Choroid plexus epithelial cell (primary cell): ENCODE measurements around the gene RAET1L.
"Not testable (repeated sequence)": the region's sequence is repeated elsewhere in the genome, so short reads cannot be mapped to it uniquely, and the experiment has no call there.

ENCODE experiments used
- DNase-seq: peaks from one replicate; pipeline ENCODE4 v3.0.0-alpha.2; 2010; ENCODE audit warnings: low read depth
- H3K4me3 ChIP-seq: 2 replicates; pipeline ENCODE4 v1.5.1; 2011; ENCODE audit warnings: low read depth, mild to moderate bottlenecking, control low read depth, low read length, moderate library complexity
- TF ChIP-seq, protein P1 (sequence below): conservative IDR thresholded peaks from 2 replicates; pipeline ENCODE4 v1.5.1; 2011; ENCODE audit warnings: low read depth, mild to moderate bottlenecking, control low read depth, inconsistent platforms, low read length, moderate library complexity

RAET1L gene

DNA sequence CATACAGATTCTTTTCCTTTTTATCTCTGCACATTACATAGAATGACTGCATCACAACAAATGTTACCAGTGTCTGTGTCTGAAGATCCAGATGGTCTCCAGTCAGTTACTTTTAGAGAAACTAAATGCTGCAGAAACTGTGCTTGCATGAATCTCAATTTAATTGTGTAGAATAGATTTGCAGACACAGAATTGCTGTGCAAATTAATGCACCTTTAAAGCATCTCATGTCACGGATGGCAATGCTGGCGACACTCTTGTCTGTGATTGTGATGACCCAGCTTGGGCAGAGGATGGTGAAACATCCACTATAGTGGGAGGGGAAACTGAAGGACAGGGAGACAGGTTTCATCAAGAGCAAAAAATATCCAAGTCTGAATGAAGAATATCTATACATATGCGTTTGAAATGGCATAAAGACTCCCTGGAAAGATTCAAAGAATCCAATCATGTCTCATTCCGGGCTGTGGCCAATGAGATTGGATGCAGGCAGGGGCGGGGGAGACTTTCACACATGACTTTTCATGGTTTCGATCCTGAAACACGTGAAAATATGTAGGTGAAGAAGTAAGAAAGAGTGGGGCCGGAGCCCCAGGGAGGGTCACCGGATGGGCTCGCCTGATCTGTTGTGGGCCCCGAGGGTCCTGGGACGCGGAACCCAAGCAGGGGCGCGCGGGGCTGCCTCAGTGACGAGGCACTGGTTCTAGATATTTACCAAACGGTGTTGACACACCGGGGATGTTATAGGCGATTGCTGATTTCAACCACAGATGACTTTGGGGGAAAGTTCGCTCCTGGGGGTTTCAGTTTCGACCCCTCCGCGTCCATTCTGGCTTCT lies 11.3 kb downstream of the RAET1L start:
- not testable (repeated sequence) for DNase-seq, H3K4me3 ChIP-seq

DNA sequence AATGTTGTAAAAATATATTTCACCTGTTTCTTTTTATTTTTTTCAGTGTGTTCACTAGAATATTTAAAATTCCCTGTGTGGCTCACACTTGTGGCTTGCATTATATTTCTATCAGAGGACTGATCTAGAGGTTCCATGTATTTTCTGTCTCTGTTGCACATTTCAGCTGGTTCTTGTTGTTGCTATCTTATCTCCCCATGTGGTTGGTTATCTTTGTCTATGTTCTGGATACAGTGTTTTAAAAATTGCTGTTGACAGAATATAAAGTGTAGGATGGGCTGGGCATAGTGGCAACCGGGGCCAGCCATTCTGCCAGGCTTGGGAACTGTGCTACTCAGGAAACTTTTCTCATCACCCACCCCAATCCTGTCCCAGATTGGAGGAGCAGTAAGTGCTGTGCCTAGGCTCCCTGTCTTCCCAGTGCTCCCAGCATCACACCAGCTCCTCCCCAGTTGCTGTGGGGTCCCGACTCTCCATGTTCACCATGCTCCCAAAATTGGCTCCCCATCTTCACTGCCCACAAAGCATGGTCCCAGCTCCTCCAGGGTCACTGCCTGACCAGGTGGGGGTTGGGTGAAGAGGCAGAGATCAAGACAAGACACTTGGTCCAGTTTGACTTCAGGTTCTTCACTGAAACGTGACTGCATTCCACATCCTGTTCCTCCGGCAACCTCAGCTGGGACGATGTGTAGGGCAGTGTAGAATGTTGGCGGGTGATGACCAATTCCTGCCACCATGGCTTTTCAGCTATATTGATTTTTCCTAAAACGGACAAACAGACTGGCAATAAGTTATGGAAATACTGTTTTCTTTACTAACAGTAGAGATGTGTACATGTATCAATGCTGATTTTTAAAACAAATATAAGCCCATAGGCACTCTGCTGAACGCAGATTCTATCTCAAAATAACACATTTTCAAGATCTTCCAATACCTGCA lies 12.2 kb downstream of the RAET1L start:
- DNase-seq, H3K4me3 ChIP-seq: not testable (repeated sequence)

DNA sequence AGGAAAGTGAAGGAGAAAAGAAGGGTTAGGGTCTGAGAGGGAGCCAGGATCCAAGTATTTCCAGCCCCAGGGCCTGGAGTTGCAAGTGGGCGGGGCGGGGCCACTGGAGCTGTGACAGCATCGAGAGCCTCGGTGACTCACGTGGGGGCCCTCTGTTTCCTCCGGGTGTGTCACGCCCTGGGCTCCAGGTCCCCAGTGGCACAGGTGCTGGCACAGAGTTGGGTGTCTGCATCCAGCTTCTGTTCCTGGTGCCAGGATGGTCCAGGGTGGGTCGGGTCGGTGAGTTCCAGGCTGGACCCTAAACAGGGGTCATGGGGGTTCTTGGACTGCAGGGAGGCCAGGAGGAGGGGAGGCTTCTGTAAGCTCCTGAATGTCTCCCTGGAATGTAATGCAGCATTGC lies 16.7 kb downstream of the RAET1L start:
- H3K4me3 ChIP-seq = no peak overlapping the region
- DNase-seq = no peak
- TF ChIP-seq, protein P1, sequence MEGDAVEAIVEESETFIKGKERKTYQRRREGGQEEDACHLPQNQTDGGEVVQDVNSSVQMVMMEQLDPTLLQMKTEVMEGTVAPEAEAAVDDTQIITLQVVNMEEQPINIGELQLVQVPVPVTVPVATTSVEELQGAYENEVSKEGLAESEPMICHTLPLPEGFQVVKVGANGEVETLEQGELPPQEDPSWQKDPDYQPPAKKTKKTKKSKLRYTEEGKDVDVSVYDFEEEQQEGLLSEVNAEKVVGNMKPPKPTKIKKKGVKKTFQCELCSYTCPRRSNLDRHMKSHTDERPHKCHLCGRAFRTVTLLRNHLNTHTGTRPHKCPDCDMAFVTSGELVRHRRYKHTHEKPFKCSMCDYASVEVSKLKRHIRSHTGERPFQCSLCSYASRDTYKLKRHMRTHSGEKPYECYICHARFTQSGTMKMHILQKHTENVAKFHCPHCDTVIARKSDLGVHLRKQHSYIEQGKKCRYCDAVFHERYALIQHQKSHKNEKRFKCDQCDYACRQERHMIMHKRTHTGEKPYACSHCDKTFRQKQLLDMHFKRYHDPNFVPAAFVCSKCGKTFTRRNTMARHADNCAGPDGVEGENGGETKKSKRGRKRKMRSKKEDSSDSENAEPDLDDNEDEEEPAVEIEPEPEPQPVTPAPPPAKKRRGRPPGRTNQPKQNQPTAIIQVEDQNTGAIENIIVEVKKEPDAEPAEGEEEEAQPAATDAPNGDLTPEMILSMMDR = no peak

DNA sequence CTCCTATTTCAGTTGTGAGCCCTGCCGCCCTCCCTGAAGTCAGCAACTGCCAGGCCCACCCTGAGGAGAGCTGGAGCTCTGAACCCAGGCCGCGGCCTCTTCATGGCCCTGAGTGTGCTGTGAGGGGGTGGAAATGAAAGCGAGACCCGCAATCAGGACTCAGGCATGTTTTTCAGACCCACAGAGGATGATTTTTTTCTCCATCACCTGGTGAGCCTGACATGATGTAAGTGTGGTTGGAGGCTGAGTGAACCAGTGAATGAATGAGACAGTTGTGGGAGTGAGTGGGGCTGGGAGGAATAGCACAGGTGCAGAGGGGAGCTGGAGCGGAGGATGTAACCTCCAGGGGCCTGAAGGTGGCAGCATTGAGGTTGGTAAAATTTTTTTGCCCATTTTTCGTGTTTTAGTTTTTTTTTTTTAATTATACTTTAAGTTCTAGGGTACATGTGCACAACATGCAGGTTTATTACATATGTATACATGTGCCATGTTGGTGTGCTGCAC lies 18.3 kb downstream of the RAET1L start:
- TF ChIP-seq, protein P1 = peak; percentile 72
- H3K4me3 ChIP-seq = no peak overlapping the region
- DNase-seq = peak; percentile 42

DNA sequence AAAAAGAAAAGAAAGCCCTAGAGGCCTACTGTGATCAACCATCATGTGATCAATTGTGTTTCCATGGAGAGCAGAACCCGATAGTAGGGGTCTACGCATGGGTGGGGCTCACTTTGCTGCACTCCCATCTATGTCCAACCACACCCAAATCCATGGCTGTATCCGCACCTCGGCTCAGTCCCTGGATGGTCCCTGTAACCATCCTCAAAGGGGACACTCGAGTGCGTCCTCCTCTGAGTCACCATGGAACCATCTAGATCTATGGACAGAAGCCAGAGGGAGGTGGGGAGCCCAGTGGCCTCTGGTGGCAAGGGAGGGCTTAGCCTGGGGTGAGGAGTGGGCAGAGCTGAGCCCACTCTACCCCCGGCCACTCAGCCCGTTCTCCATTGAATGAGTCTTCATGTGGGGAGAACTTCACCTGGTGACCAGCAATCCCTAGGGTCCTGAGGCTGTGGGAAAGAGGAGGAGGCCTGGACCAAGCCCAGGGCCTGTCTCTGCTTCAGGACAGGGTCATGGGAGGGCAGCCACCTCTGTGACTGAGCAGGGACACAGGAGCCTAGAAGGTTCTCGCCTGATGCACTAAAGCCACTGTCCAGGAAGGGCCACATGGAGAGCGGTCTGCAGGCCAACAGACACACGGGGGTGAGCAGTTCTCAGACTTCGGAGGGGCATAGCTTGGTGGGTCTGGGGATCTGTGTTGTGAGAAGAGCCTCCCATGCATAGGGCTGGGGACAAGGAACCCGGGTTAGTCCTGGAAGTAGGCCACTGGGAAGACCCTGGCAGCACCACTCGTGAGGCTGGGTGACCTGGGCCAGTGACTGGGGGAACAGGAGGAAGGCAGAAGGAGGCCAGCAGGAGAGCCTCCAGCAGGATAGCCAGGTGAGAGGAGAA lies 19.3 kb downstream of the RAET1L start:
- DNase-seq = no peak
- peak overlapping the region; percentile 67 for H3K4me3 ChIP-seq
- TF ChIP-seq, protein P1 = no peak

DNA sequence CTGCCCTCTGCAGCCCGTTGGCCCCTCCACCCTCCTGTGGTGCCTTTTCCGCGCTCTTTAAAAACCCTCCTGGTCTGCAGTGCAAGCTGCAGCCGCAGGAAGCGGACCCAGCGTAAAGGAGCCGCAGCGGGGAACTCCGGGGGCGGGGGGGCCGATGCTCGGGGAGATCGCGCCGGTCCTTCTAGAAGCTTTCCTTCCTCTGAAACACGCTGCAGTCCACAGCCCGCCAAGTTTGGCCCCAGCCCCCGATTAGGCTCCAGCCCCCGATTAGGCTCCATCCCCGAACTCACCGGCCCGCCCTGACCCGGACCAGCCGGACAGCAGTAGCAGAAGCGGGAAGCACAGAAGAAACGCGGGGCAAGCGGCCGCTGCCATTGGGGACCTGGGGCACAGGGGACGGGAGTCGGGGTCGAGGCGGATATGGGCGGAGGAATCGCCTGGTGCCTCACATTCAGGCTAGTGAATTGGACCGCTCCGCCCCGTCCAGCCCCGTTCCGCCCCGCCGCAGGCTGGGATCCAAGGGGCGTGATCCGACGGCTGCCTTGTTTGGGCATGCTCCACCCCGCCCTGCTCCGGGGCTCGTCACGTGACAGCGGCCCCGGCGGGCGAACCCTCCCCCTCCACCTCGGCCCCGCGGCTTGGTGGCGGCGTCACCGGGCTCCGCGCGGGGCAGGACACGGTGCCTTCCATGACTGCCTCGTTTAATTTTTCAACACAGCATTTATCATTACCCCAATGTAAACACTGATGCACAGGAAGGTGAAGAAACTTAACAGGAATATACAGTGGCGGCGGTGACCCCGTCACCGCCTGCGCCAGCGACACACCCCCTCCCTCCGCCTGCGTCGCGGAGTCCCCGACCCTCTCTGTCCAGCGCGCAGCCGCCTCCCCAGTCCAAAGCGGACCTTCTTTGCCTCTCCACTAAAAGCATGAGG lies 20.3 kb downstream of the RAET1L start:
- TF ChIP-seq, protein P1 = peak; percentile 9

More for the DNA sequence above, 20.3 kb downstream of the RAET1L start:
- H3K4me3 ChIP-seq = peak overlapping the region; percentile 67
- peak; percentile 83 for DNase-seq
